HEK293 (cell line): Measurements from ENCODE around the gene ANKRD61.
"Not testable (repeated sequence)": the region's sequence is repeated elsewhere in the genome, so short reads cannot be mapped to it uniquely, and the experiment has no call there.

Source experiments
- CTCF ChIA-PET: fragments of 350-600 bp; formaldehyde crosslinking; extraction: SDS; loops from one replicate; lab custom pipeline; 2021; ENCODE audit warnings: antibody characterized with exemption; lab: Yijun Ruan, JAX
- POLR2A ChIA-PET: fragments of 300-600 bp; formaldehyde crosslinking; extraction: SDS; loops from one replicate; lab custom pipeline; 2020; ENCODE audit warnings: antibody characterized with exemption, inconsistent platforms; lab: Yijun Ruan, JAX
- H3K27ac ChIP-seq: fragments of 200-500 bp; sonication (Bioruptor generic); 2 replicates; pipeline ENCODE4 v1.5.1; 2014; ENCODE audit warnings: low read depth, low read length, control low read depth, inconsistent platforms; ENCODE audit errors: extremely low read depth
- H3K36me3 ChIP-seq, 2 experiments: fragments of 200-500 bp in 1 of 2; sonication (Bioruptor generic) in 1 of 2; 1 replicate in 1 of 2; 2 replicates in 1 of 2; pipeline ENCODE4 v1.5.1; 2014 to 2017; ENCODE audit warnings: inconsistent platforms in 2 of 2, low read length in 2 of 2; ENCODE audit not compliant: control insufficient read depth in 2 of 2, insufficient read depth in 1 of 2
- H3K4me1 ChIP-seq: fragments of 200-500 bp; sonication (Bioruptor generic); 2 replicates; pipeline ENCODE4 v1.5.1; 2014; ENCODE audit warnings: mild to moderate bottlenecking, low read length, inconsistent platforms; ENCODE audit not compliant: control insufficient read depth, insufficient read depth
- H3K4me3 ChIP-seq: 2 replicates; pipeline ENCODE4 v1.5.1; 2011; ENCODE audit warnings: low read depth, mild to moderate bottlenecking, control low read depth, low read length, moderate library complexity
- H3K9me3 ChIP-seq: fragments of 200-500 bp; sonication (Bioruptor generic); 2 replicates; pipeline ENCODE4 v1.5.1; 2014; ENCODE audit warnings: low read depth, low read length, inconsistent platforms; ENCODE audit not compliant: control insufficient read depth, insufficient read depth
- ZBTB8A ChIP-seq: fragments of 450-650 bp; formaldehyde crosslinking; IDR thresholded peaks from 2 replicates; pipeline ENCODE4 v1.5.1; 2016; ENCODE audit warnings: missing biosample characterization, missing genetic modification characterization
- ZNF266 ChIP-seq: fragments of 450-650 bp; formaldehyde crosslinking; IDR thresholded peaks from 2 replicates; pipeline ENCODE4 v1.5.1; 2016; ENCODE audit warnings: missing biosample characterization, missing genetic modification characterization, low read depth
- ZNF394 ChIP-seq: fragments of 450-650 bp; formaldehyde crosslinking; IDR thresholded peaks from 2 replicates; pipeline ENCODE4 v1.5.1; 2016; ENCODE audit warnings: missing biosample characterization, missing genetic modification characterization, mild to moderate bottlenecking, moderate library complexity, borderline replicate concordance
- ZNF426 ChIP-seq: fragments of 450-650 bp; formaldehyde crosslinking; IDR thresholded peaks from 2 replicates; pipeline ENCODE4 v1.5.1; 2017; ENCODE audit warnings: missing biosample characterization, missing genetic modification characterization, mild to moderate bottlenecking, inconsistent platforms, moderate library complexity
- ZNF623 ChIP-seq: fragments of 450-650 bp; formaldehyde crosslinking; IDR thresholded peaks from 2 replicates; pipeline ENCODE4 v1.5.1; 2016; ENCODE audit warnings: missing biosample characterization, missing genetic modification characterization
- TF ChIP-seq, protein P1 (sequence below): fragments of 450-650 bp; formaldehyde crosslinking; conservative IDR thresholded peaks from 2 replicates; pipeline ENCODE4 v1.5.1; 2016; ENCODE audit warnings: low read depth, missing biosample characterization, missing genetic modification characterization

Gene ANKRD61

GRCh38 chr7:6083047-6083446 lies 51.9 kb downstream of the ANKRD61 start:
- H3K9me3 ChIP-seq, H3K36me3 ChIP-seq, H3K27ac ChIP-seq, CTCF ChIA-PET, H3K4me1 ChIP-seq, H3K4me3 ChIP-seq: not testable (repeated sequence)
- peak; percentile 71; the same call in 1 of the 2 replicates for TF ChIP-seq ZNF394 (tag by site-specific recombination)
- TF ChIP-seq ZNF266 (tag by site-specific recombination) = 0 out of 2 replicates have a peak, but pooled peaks have one; percentile 18
- TF ChIP-seq, protein P1, sequence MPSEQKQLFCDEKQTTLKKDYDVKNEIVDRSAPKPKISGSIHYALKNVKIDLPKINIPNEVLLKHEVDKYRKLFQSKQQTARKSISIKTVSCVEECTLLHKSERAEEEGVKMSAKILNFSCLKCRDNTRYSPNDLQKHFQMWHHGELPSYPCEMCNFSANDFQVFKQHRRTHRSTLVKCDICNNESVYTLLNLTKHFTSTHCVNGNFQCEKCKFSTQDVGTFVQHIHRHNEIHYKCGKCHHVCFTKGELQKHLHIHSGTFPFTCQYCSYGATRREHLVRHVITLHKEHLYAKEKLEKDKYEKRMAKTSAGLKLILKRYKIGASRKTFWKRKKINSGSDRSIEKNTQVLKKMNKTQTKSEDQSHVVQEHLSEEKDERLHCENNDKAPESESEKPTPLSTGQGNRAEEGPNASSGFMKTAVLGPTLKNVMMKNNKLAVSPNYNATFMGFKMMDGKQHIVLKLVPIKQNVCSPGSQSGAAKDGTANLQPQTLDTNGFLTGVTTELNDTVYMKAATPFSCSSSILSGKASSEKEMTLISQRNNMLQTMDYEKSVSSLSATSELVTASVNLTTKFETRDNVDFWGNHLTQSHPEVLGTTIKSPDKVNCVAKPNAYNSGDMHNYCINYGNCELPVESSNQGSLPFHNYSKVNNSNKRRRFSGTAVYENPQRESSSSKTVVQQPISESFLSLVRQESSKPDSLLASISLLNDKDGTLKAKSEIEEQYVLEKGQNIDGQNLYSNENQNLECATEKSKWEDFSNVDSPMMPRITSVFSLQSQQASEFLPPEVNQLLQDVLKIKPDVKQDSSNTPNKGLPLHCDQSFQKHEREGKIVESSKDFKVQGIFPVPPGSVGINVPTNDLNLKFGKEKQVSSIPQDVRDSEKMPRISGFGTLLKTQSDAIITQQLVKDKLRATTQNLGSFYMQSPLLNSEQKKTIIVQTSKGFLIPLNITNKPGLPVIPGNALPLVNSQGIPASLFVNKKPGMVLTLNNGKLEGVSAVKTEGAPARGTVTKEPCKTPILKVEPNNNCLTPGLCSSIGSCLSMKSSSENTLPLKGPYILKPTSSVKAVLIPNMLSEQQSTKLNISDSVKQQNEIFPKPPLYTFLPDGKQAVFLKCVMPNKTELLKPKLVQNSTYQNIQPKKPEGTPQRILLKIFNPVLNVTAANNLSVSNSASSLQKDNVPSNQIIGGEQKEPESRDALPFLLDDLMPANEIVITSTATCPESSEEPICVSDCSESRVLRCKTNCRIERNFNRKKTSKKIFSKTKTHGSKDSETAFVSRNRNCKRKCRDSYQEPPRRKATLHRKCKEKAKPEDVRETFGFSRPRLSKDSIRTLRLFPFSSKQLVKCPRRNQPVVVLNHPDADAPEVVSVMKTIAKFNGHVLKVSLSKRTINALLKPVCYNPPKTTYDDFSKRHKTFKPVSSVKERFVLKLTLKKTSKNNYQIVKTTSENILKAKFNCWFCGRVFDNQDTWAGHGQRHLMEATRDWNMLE (tag by site-specific recombination) = peak; percentile 50; the same call in 1 of the 2 replicates
- TF ChIP-seq ZNF426 = peak; percentile 40
- peak; percentile 32 for TF ChIP-seq ZBTB8A (tag by site-specific recombination)
- peak; percentile 28; the same call in 1 of the 2 replicates for TF ChIP-seq ZNF623 (tag by site-specific recombination)
- POLR2A ChIA-PET = interaction anchor here (0.6 kb wide), 1 partner anchor 27 kb away, joined by 9 read pairs; no protein-coding TSS in a partner anchor
